Measurements from ENCODE around the gene CLTB. TPM values are rescaled to one million over a fixed set of nuclear protein-coding genes. Genes with fewer than 3 reads are reported as not detected.
"Not testable (repeated sequence)": the region's sequence is repeated elsewhere in the genome, so short reads cannot be mapped to it uniquely, and the experiment has no call there.

The CLTB gene
- total RNA-seq, 1 experiment from 2014 or later = 339 TPM

- no peak for TF ChIP-seq CTCF (IDR thresholded peaks at IDR 0.05; ENCODE audit: unreplicated experiment)
- no TSS peak for BruUV-seq (replicated peaks)
- ChIA-PET CTCF (interaction anchor here (0.7 to 6.7 kb wide), 8 partner anchors 15 to 111 kb away, joined by 3 to 83 read pairs (median 4); partner anchors contain the start of genes CLTB and RNF44), POLR2A (interaction anchor here (1.2 to 10.1 kb wide), 7 partner anchors 16 to 201 kb away, joined by 4 to 149 read pairs (median 53); partner anchors contain the start of genes CLTB, RNF44 and TSPAN17)
- Mint-ChIP-seq H3K27ac (ENCODE audit: low read depth, unreplicated experiment) (peak overlapping the region; percentile 100), H3K9me3 (ENCODE audit: unreplicated experiment) (no peaks in the 10 kb centered on the region), H3K4me1 (ENCODE audit: insufficient read depth, unreplicated experiment) (peaks cover 18% of the 10 kb centered on the region), H3K36me3 (ENCODE audit: insufficient read depth, unreplicated experiment) (peaks cover 20% of the 10 kb centered on the region), H3K27me3 (ENCODE audit: insufficient read depth, unreplicated experiment) (no peaks in the 10 kb centered on the region), H3K4me3 (ENCODE audit: unreplicated experiment) (peak overlapping the region; percentile 92)
- no peak for DNase-seq (ENCODE audit: unreplicated experiment)
- intact Hi-C loops (cut with micrococcal nuclease) = loop anchor here (5.0 kb wide), 1 partner anchor 84 kb away; the partner anchor contains the start of gene KIAA1191
Measured at GRCh38 chr5:176446028-176446665, 29.8 kb upstream of the CLTB start.

GRCh38 chr5:176444742-176445141 lies 28.4 kb upstream of the CLTB start:
- TF ChIP-seq CTCF (IDR thresholded peaks at IDR 0.05; ENCODE audit: unreplicated experiment) = no peak
- Mint-ChIP-seq H3K4me1 (ENCODE audit: insufficient read depth, unreplicated experiment) (peaks cover 7% of the 10 kb centered on the region), H3K4me3 (ENCODE audit: unreplicated experiment) (no peak overlapping the region), H3K27me3 (ENCODE audit: insufficient read depth, unreplicated experiment) (no peaks in the 10 kb centered on the region), H3K36me3 (ENCODE audit: insufficient read depth, unreplicated experiment) (peaks cover 13% of the 10 kb centered on the region), H3K27ac (ENCODE audit: low read depth, unreplicated experiment) (no peak overlapping the region), H3K9me3 (ENCODE audit: unreplicated experiment) (no peaks in the 10 kb centered on the region)
- no peak for DNase-seq (ENCODE audit: unreplicated experiment)
- CTCF ChIA-PET = interaction anchor here (0.7 kb wide), 1 partner anchor 29 kb away, joined by 3 read pairs; no protein-coding TSS in a partner anchor
- intact Hi-C loops (cut with micrococcal nuclease) = loop anchor here (5.0 kb wide), 1 partner anchor 82 kb away; the partner anchor contains the start of gene KIAA1191
- POLR2A ChIA-PET = interaction anchor here (0.6 to 1.2 kb wide), 3 partner anchors 28 to 908 kb away, joined by 3 read pairs; no protein-coding TSS in a partner anchor
- no TSS peak for BruUV-seq (replicated peaks)

- ChIA-PET POLR2A (interaction anchor here (0.9 kb wide), 1 partner anchor 26 kb away, joined by 3 read pairs; the partner anchor contains the start of gene CLTB), CTCF (interaction anchor here (0.7 kb wide), 2 partner anchors 29 to 37 kb away, joined by 4 to 5 read pairs; no protein-coding TSS in a partner anchor)
- H3K27me3 Mint-ChIP-seq (ENCODE audit: insufficient read depth, unreplicated experiment); H3K27ac Mint-ChIP-seq (ENCODE audit: low read depth, unreplicated experiment); BruUV-seq (replicated peaks); intact Hi-C loops (cut with micrococcal nuclease); H3K36me3 Mint-ChIP-seq (ENCODE audit: insufficient read depth, unreplicated experiment); H3K4me3 Mint-ChIP-seq (ENCODE audit: unreplicated experiment); DNase-seq (ENCODE audit: unreplicated experiment); H3K9me3 Mint-ChIP-seq (ENCODE audit: unreplicated experiment): not testable (repeated sequence)
- H3K4me1 Mint-ChIP-seq (ENCODE audit: insufficient read depth, unreplicated experiment) = peaks cover 11% of the 10 kb centered on the region
Measured at GRCh38 chr5:176442911-176443310, 26.6 kb upstream of the CLTB start.

- H3K9me3 Mint-ChIP-seq (ENCODE audit: unreplicated experiment) = no peaks in the 10 kb centered on the region
- peaks cover 1% of the 10 kb centered on the region for H3K36me3 Mint-ChIP-seq (ENCODE audit: insufficient read depth, unreplicated experiment)
- TF ChIP-seq CTCF (IDR thresholded peaks at IDR 0.05; ENCODE audit: unreplicated experiment) = no peak
- ChIA-PET CTCF (interaction anchor here (0.8 kb wide), 1 partner anchor 24 kb away, joined by 3 read pairs; no protein-coding TSS in a partner anchor), POLR2A (interaction anchor here (0.5 to 1.0 kb wide), 2 partner anchors 15 to 1758 kb away, joined by 3 to 4 read pairs; no protein-coding TSS in a partner anchor)
- BruUV-seq (replicated peaks) = no TSS peak
- no peak overlapping the region for H3K4me3 Mint-ChIP-seq (ENCODE audit: unreplicated experiment)
- peaks cover 10% of the 10 kb centered on the region for H3K4me1 Mint-ChIP-seq (ENCODE audit: insufficient read depth, unreplicated experiment)
- DNase-seq (ENCODE audit: unreplicated experiment) = peak; percentile 31
- no peak overlapping the region for H3K27ac Mint-ChIP-seq (ENCODE audit: low read depth, unreplicated experiment)
- intact Hi-C loops (cut with micrococcal nuclease) = no loop called here
- no peaks in the 10 kb centered on the region for H3K27me3 Mint-ChIP-seq (ENCODE audit: insufficient read depth, unreplicated experiment)
Measured at GRCh38 chr5:176441921-176442323, 25.6 kb upstream of the CLTB start.

Data from MCF 10A (cell line).